HUES6 (cell line): ENCODE measurements around the gene USP3.

Source experiments
- H3K27ac ChIP-seq: 2 replicates; pipeline ENCODE4 v1.7.0; 2013; ENCODE audit warnings: low read depth, mild to moderate bottlenecking, low read length, inconsistent platforms
- H3K27me3 ChIP-seq: 2 replicates; pipeline ENCODE4 v1.6.1; 2013; ENCODE audit warnings: low read length; ENCODE audit not compliant: control insufficient read depth, insufficient read depth
- H3K36me3 ChIP-seq: 2 replicates; pipeline ENCODE4 v1.6.1; 2013; ENCODE audit warnings: low read length; ENCODE audit not compliant: control insufficient read depth, insufficient read depth
- H3K4me1 ChIP-seq: 2 replicates; pipeline ENCODE4 v1.6.1; 2013; ENCODE audit warnings: low read length; ENCODE audit not compliant: control insufficient read depth, insufficient read depth
- H3K4me3 ChIP-seq: 2 replicates; pipeline ENCODE4 v1.5.1; 2013; ENCODE audit warnings: low read depth, low read length
- H3K9ac ChIP-seq: one replicate; pipeline ENCODE4 v1.6.1; 2013; ENCODE audit warnings: mild to moderate bottlenecking, low read length
- H3K9me3 ChIP-seq: 2 replicates; pipeline ENCODE4 v1.6.1; 2013; ENCODE audit warnings: low read depth, low read length; ENCODE audit not compliant: control insufficient read depth, insufficient read depth

USP3 gene

GRCh38 chr15:63504247-63504978 lies at the start of gene USP3:
USP3 (plus strand) TSS chr15:63504593; CDS start chr15:63504740, 147 bp downstream.
- H3K27ac ChIP-seq: peak within 1 kb of the TSS; percentile 26; the same call in 1 of the 2 replicates

GRCh38 chr15:63456258-63456657 lies 48.1 kb upstream of the USP3 start:
- Histone ChIP-seq H3K9me3 (peaks cover 15% of the 10 kb centered on the region), H3K4me1 (peaks cover 7% of the 10 kb centered on the region; the same call in 1 of the 2 replicates), H3K27ac (no peak overlapping the region), H3K4me3 (no peak overlapping the region), H3K36me3 (no peaks in the 10 kb centered on the region), H3K27me3 (peaks cover 11% of the 10 kb centered on the region), H3K9ac (no peak overlapping the region)

More at GRCh38 chr15:63504247-63504978, at the start of gene USP3:
- Histone ChIP-seq H3K27me3 (peaks cover 89% of the 10 kb centered on the region), H3K4me3 (peak within 1 kb of the TSS; percentile 84), H3K9me3 (no peaks in the 10 kb centered on the region), H3K4me1 (peaks cover 27% of the 10 kb centered on the region), H3K36me3 (no peaks in the 10 kb centered on the region), H3K9ac (peak within 1 kb of the TSS; percentile 90)

GRCh38 chr15:63457379-63457778 lies 47.0 kb upstream of the USP3 start:
- H3K27ac ChIP-seq: no peak overlapping the region
- no peak overlapping the region for H3K9ac ChIP-seq
- peaks cover 15% of the 10 kb centered on the region for H3K27me3 ChIP-seq
- H3K4me1 ChIP-seq: peaks cover 7% of the 10 kb centered on the region; the same call in 1 of the 2 replicates
- H3K4me3 ChIP-seq: no peak overlapping the region
- H3K36me3 ChIP-seq: no peaks in the 10 kb centered on the region
- H3K9me3 ChIP-seq: peaks cover 15% of the 10 kb centered on the region

GRCh38 chr15:63458026-63458425 lies 46.4 kb upstream of the USP3 start:
- peaks cover 7% of the 10 kb centered on the region; the same call in 1 of the 2 replicates for H3K4me1 ChIP-seq
- no peak overlapping the region for H3K4me3 ChIP-seq
- H3K36me3 ChIP-seq: no peaks in the 10 kb centered on the region
- H3K9ac ChIP-seq: no peak overlapping the region
- H3K27me3 ChIP-seq: peaks cover 15% of the 10 kb centered on the region
- no peak overlapping the region for H3K27ac ChIP-seq
- peaks cover 15% of the 10 kb centered on the region for H3K9me3 ChIP-seq

- H3K36me3 ChIP-seq: no peaks in the 10 kb centered on the region
- no peak overlapping the region for H3K4me3 ChIP-seq
- peaks cover 15% of the 10 kb centered on the region for H3K27me3 ChIP-seq
Measured at GRCh38 chr15:63458794-63459395, 45.5 kb upstream of the USP3 start.

GRCh38 chr15:63460210-63461155 lies 43.9 kb upstream of the USP3 start:
- Histone ChIP-seq H3K4me1 (peaks cover 7% of the 10 kb centered on the region; the same call in 1 of the 2 replicates), H3K9ac (no peak overlapping the region), H3K27ac (no peak overlapping the region), H3K27me3 (peaks cover 15% of the 10 kb centered on the region), H3K36me3 (no peaks in the 10 kb centered on the region), H3K4me3 (peak overlapping the region; percentile 35; the same call in 1 of the 2 replicates), H3K9me3 (peaks cover 15% of the 10 kb centered on the region)

More at GRCh38 chr15:63458794-63459395, 45.5 kb upstream of the USP3 start:
- no peak overlapping the region for H3K27ac ChIP-seq
- peaks cover 15% of the 10 kb centered on the region for H3K9me3 ChIP-seq
- no peak overlapping the region for H3K9ac ChIP-seq
- H3K4me1 ChIP-seq: peaks cover 7% of the 10 kb centered on the region; the same call in 1 of the 2 replicates

GRCh38 chr15:63461230-63461985 lies 43.0 kb upstream of the USP3 start:
- peaks cover 9% of the 10 kb centered on the region; the same call in 1 of the 2 replicates for H3K4me1 ChIP-seq
- H3K27me3 ChIP-seq: peaks cover 15% of the 10 kb centered on the region
- H3K36me3 ChIP-seq: no peaks in the 10 kb centered on the region
- no peak overlapping the region for H3K9ac ChIP-seq
- H3K27ac ChIP-seq: no peak overlapping the region
- H3K4me3 ChIP-seq: peak overlapping the region; percentile 35; the same call in 1 of the 2 replicates
- peaks cover 15% of the 10 kb centered on the region for H3K9me3 ChIP-seq

- Histone ChIP-seq H3K36me3 (no peaks in the 10 kb centered on the region), H3K9me3 (peaks cover 15% of the 10 kb centered on the region), H3K27ac (no peak overlapping the region), H3K4me3 (no peak overlapping the region), H3K9ac (no peak overlapping the region), H3K27me3 (peaks cover 15% of the 10 kb centered on the region), H3K4me1 (peaks cover 14% of the 10 kb centered on the region; the same call in 1 of the 2 replicates)
Measured at GRCh38 chr15:63462088-63462487, 42.3 kb upstream of the USP3 start.

GRCh38 chr15:63463036-63463435 lies 41.4 kb upstream of the USP3 start:
- H3K9ac ChIP-seq: no peak overlapping the region
- peaks cover 15% of the 10 kb centered on the region for H3K27me3 ChIP-seq
- peaks cover 14% of the 10 kb centered on the region; the same call in 1 of the 2 replicates for H3K4me1 ChIP-seq
- H3K4me3 ChIP-seq: no peak overlapping the region
- H3K36me3 ChIP-seq: no peaks in the 10 kb centered on the region
- no peak overlapping the region for H3K27ac ChIP-seq
- H3K9me3 ChIP-seq: peaks cover 14% of the 10 kb centered on the region

GRCh38 chr15:63463793-63464192 lies 40.6 kb upstream of the USP3 start:
- Histone ChIP-seq H3K27ac (no peak overlapping the region), H3K36me3 (no peaks in the 10 kb centered on the region), H3K4me3 (no peak overlapping the region), H3K9ac (no peak overlapping the region), H3K9me3 (peaks cover 6% of the 10 kb centered on the region; the same call in 1 of the 2 replicates), H3K4me1 (peaks cover 14% of the 10 kb centered on the region; the same call in 1 of the 2 replicates), H3K27me3 (peaks cover 15% of the 10 kb centered on the region)
